ENCODE data around the gene STH. TPM values are rescaled to one million over a fixed set of nuclear protein-coding genes. Genes with fewer than 3 reads are reported as not detected.

STH gene
- total RNA-seq (not detected), polyA plus RNA-seq (ENCODE audit: insufficient read depth in 1 of 8, insufficient read length in 8 of 8, low replicate concordance in 1 of 8) (not detected)
- long read RNA-seq, donor 1, result 0 reads
- long read RNA-seq, donor 2, result 0 reads
- long read RNA-seq, donor 3, result 0 reads
- long read RNA-seq, donor 4, result 0 reads
- long read RNA-seq, donor 5, result 0 reads
- long read RNA-seq, donor 6, result 0 reads
- long read RNA-seq, donor 7, result 0 reads
- long read RNA-seq, donor 8, result 0 reads
- long read RNA-seq, donor 9, result 0 reads
- long read RNA-seq, donor 10, result 0 reads
- long read RNA-seq, donor 11, result 0 reads

- 58% methylated on average over 4 of the region's 8 CpGs for WGBS (ENCODE audit: insufficient coverage)
- H3K9me3 ChIP-seq (replicated peaks; ENCODE audit: control insufficient read depth, low read depth, low read length), result no peaks in the 10 kb centered on the region
- DNase-seq, result no peak
Observed at GRCh38 chr17:45998987-45999899, at the start of gene STH. STH (plus strand) TSS chr17:45999250; CDS start chr17:45999280, 30 bp downstream.

GRCh38 chr17:45949755-45950320 lies 49.2 kb upstream of the STH start:
- H3K9me3 ChIP-seq (replicated peaks; ENCODE audit: control insufficient read depth, low read depth, low read length), result no peaks in the 10 kb centered on the region
- no peak overlapping the region for H3K4me3 ChIP-seq (ENCODE audit: low read length)
- no peak for DNase-seq
- 78% methylated on average over 8 of the region's 9 CpGs for WGBS (ENCODE audit: insufficient coverage)
- peaks cover 6% of the 10 kb centered on the region for H3K4me1 ChIP-seq (ENCODE audit: control insufficient read depth, insufficient read depth, low read length)
- H3K27ac ChIP-seq (ENCODE audit: low read length), result no peak overlapping the region
- peaks cover 35% of the 10 kb centered on the region for H3K27me3 ChIP-seq (ENCODE audit: control insufficient read depth, insufficient read depth, low read length)
- no peaks in the 10 kb centered on the region for H3K36me3 ChIP-seq (ENCODE audit: control insufficient read depth, insufficient read depth, low read length)

More at GRCh38 chr17:45998987-45999899, at the start of gene STH:
- Histone ChIP-seq H3K27ac (ENCODE audit: low read length) (no peak within 1 kb of the TSS), H3K4me1 (ENCODE audit: control insufficient read depth, insufficient read depth, low read length) (peaks cover 30% of the 10 kb centered on the region), H3K27me3 (ENCODE audit: control insufficient read depth, insufficient read depth, low read length) (no peaks in the 10 kb centered on the region), H3K4me3 (ENCODE audit: low read length) (no peak within 1 kb of the TSS), H3K36me3 (ENCODE audit: control insufficient read depth, insufficient read depth, low read length) (no peaks in the 10 kb centered on the region)

- no peak overlapping the region for H3K27ac ChIP-seq (ENCODE audit: low read length)
- H3K4me3 ChIP-seq (ENCODE audit: low read length), result no peak overlapping the region
- H3K27me3 ChIP-seq (ENCODE audit: control insufficient read depth, insufficient read depth, low read length), result peaks cover 33% of the 10 kb centered on the region
- H3K9me3 ChIP-seq (replicated peaks; ENCODE audit: control insufficient read depth, low read depth, low read length), result no peaks in the 10 kb centered on the region
- DNase-seq, result no peak
- WGBS (ENCODE audit: insufficient coverage), result 67% methylated on average over 1 of the region's 8 CpGs
- H3K4me1 ChIP-seq (ENCODE audit: control insufficient read depth, insufficient read depth, low read length), result peaks cover 6% of the 10 kb centered on the region
- no peaks in the 10 kb centered on the region for H3K36me3 ChIP-seq (ENCODE audit: control insufficient read depth, insufficient read depth, low read length)
Observed at GRCh38 chr17:45950888-45951287, 48.2 kb upstream of the STH start.

- Histone ChIP-seq H3K36me3 (ENCODE audit: control insufficient read depth, insufficient read depth, low read length) (no peaks in the 10 kb centered on the region), H3K27me3 (ENCODE audit: control insufficient read depth, insufficient read depth, low read length) (peaks cover 33% of the 10 kb centered on the region), H3K9me3 (replicated peaks; ENCODE audit: control insufficient read depth, low read depth, low read length) (no peaks in the 10 kb centered on the region), H3K4me3 (ENCODE audit: low read length) (no peak overlapping the region), H3K4me1 (ENCODE audit: control insufficient read depth, insufficient read depth, low read length) (peaks cover 6% of the 10 kb centered on the region), H3K27ac (ENCODE audit: low read length) (no peak overlapping the region)
- DNase-seq, result no peak
- 45% methylated on average over 8 of the region's 10 CpGs for WGBS (ENCODE audit: insufficient coverage)
Observed at GRCh38 chr17:45951403-45951802, 47.6 kb upstream of the STH start.

- Histone ChIP-seq H3K27ac (ENCODE audit: low read length) (no peak overlapping the region), H3K9me3 (replicated peaks; ENCODE audit: control insufficient read depth, low read depth, low read length) (no peaks in the 10 kb centered on the region), H3K36me3 (ENCODE audit: control insufficient read depth, insufficient read depth, low read length) (no peaks in the 10 kb centered on the region), H3K27me3 (ENCODE audit: control insufficient read depth, insufficient read depth, low read length) (peaks cover 33% of the 10 kb centered on the region), H3K4me1 (ENCODE audit: control insufficient read depth, insufficient read depth, low read length) (peaks cover 6% of the 10 kb centered on the region), H3K4me3 (ENCODE audit: low read length) (no peak overlapping the region)
- WGBS (ENCODE audit: insufficient coverage), result 81% methylated on average over 3 of the region's 6 CpGs
- DNase-seq, result no peak
Observed at GRCh38 chr17:45951941-45952340, 47.1 kb upstream of the STH start.

GRCh38 chr17:45952814-45953320 lies 46.2 kb upstream of the STH start:
- 95% methylated on average over 5 of the region's 6 CpGs for WGBS (ENCODE audit: insufficient coverage)
- Histone ChIP-seq H3K27me3 (ENCODE audit: control insufficient read depth, insufficient read depth, low read length) (peaks cover 33% of the 10 kb centered on the region), H3K4me3 (ENCODE audit: low read length) (no peak overlapping the region), H3K27ac (ENCODE audit: low read length) (no peak overlapping the region), H3K9me3 (replicated peaks; ENCODE audit: control insufficient read depth, low read depth, low read length) (no peaks in the 10 kb centered on the region), H3K4me1 (ENCODE audit: control insufficient read depth, insufficient read depth, low read length) (peaks cover 6% of the 10 kb centered on the region), H3K36me3 (ENCODE audit: control insufficient read depth, insufficient read depth, low read length) (no peaks in the 10 kb centered on the region)
- DNase-seq, result no peak

- WGBS (ENCODE audit: insufficient coverage), result 66% methylated on average over 2 of the region's 2 CpGs
- peaks cover 31% of the 10 kb centered on the region for H3K27me3 ChIP-seq (ENCODE audit: control insufficient read depth, insufficient read depth, low read length)
- DNase-seq, result no peak
- peaks cover 6% of the 10 kb centered on the region for H3K4me1 ChIP-seq (ENCODE audit: control insufficient read depth, insufficient read depth, low read length)
- H3K9me3 ChIP-seq (replicated peaks; ENCODE audit: control insufficient read depth, low read depth, low read length), result no peaks in the 10 kb centered on the region
- no peak overlapping the region for H3K4me3 ChIP-seq (ENCODE audit: low read length)
- H3K36me3 ChIP-seq (ENCODE audit: control insufficient read depth, insufficient read depth, low read length), result no peaks in the 10 kb centered on the region
- H3K27ac ChIP-seq (ENCODE audit: low read length), result no peak overlapping the region
Observed at GRCh38 chr17:45953561-45953960, 45.5 kb upstream of the STH start.

GRCh38 chr17:45954914-45955313 lies 44.1 kb upstream of the STH start:
- Histone ChIP-seq H3K4me1 (ENCODE audit: control insufficient read depth, insufficient read depth, low read length) (no peaks in the 10 kb centered on the region), H3K4me3 (ENCODE audit: low read length) (no peak overlapping the region), H3K9me3 (replicated peaks; ENCODE audit: control insufficient read depth, low read depth, low read length) (no peaks in the 10 kb centered on the region), H3K27me3 (ENCODE audit: control insufficient read depth, insufficient read depth, low read length) (peaks cover 20% of the 10 kb centered on the region), H3K36me3 (ENCODE audit: control insufficient read depth, insufficient read depth, low read length) (no peaks in the 10 kb centered on the region), H3K27ac (ENCODE audit: low read length) (no peak overlapping the region)
- 47% methylated on average over 5 of the region's 11 CpGs for WGBS (ENCODE audit: insufficient coverage)
- no peak for DNase-seq

- H3K9me3 ChIP-seq (replicated peaks; ENCODE audit: control insufficient read depth, low read depth, low read length), result no peaks in the 10 kb centered on the region
- H3K27ac ChIP-seq (ENCODE audit: low read length), result no peak overlapping the region
- DNase-seq, result no peak
- H3K4me1 ChIP-seq (ENCODE audit: control insufficient read depth, insufficient read depth, low read length), result no peaks in the 10 kb centered on the region
- H3K27me3 ChIP-seq (ENCODE audit: control insufficient read depth, insufficient read depth, low read length), result peaks cover 16% of the 10 kb centered on the region
- no peaks in the 10 kb centered on the region for H3K36me3 ChIP-seq (ENCODE audit: control insufficient read depth, insufficient read depth, low read length)
- 81% methylated on average over 8 of the region's 10 CpGs for WGBS (ENCODE audit: insufficient coverage)
- no peak overlapping the region for H3K4me3 ChIP-seq (ENCODE audit: low read length)
Observed at GRCh38 chr17:45955326-45955725, 43.7 kb upstream of the STH start.

- no peaks in the 10 kb centered on the region for H3K4me1 ChIP-seq (ENCODE audit: control insufficient read depth, insufficient read depth, low read length)
- 86% methylated on average over 3 of the region's 3 CpGs for WGBS (ENCODE audit: insufficient coverage)
- no peak for DNase-seq
- no peaks in the 10 kb centered on the region for H3K36me3 ChIP-seq (ENCODE audit: control insufficient read depth, insufficient read depth, low read length)
- no peak overlapping the region for H3K27ac ChIP-seq (ENCODE audit: low read length)
- no peaks in the 10 kb centered on the region for H3K9me3 ChIP-seq (replicated peaks; ENCODE audit: control insufficient read depth, low read depth, low read length)
- H3K4me3 ChIP-seq (ENCODE audit: low read length), result no peak overlapping the region
- H3K27me3 ChIP-seq (ENCODE audit: control insufficient read depth, insufficient read depth, low read length), result peaks cover 8% of the 10 kb centered on the region
Observed at GRCh38 chr17:45956090-45956489, 43.0 kb upstream of the STH start.
